Left cardiac atrium (tissue), 4 donors: Measurements from ENCODE around the gene ACOXL. TPM values are rescaled to one million over a fixed set of nuclear protein-coding genes. Genes with fewer than 3 reads are reported as not detected.

Source experiments
- ATAC-seq, 2 donors: fragments of 200-7000 bp; cut with Tn5 transposase; one replicate each; pipeline ENCODE4 v1.9.1; 2020; ENCODE audit warnings: mild to moderate bottlenecking in 2 of 2, moderate library complexity in 2 of 2
- DNase-seq: peaks from one replicate; pipeline ENCODE4 v3.0.0-alpha.2; 2020
- intact Hi-C, 2 donors: fragments of 100-400 bp; cut with DNase I; formaldehyde crosslinking; loops; one replicate each; pipeline versions ENCODE4 v1.14.1 to v1.15.1; 2022 to 2023
- total RNA-seq, 2 donors: library from RNA; stranded (reverse); fragmentation: NEBNext Ultra II Directional; extraction: Animal tissue kit (Norgen Biotek cat#: 25700); gene quantifications; one replicate each; pipeline ENCODE4 v1.2.1, GENCODE V29; 2021
- donor health status: DM: no; HTN: yes; CAD: no.
- donor health status: DM: no; HTN: yes; CAD: no; lungs with severe emphysema.
- donor health status: DM: yes; HTN: yes; CAD: no.
- donor health status: Dilated cardiomyopathy.

The ACOXL gene
- total RNA-seq, 2 donors from 2014 or later, result 0.12 TPM; not detected in 1

DNA sequence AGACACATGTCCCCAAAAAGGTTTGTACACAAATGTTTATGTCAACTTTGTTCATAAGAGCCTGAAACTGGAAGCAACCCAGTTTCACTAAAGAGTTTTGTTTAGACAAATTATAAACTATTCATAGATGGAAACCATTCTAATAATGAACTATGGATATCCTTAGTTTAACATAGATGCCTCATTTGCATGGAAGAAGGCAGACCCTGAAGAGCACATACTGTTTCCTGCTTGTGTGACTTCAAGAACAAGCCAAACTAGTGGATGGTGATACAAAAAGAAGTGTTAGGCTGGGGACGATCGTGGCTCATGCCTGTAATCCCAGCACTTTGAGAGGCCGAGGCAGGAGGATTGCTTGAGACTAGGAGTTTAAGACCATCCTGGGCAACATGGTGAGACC, 48.1 kb downstream of the ACOXL start:
- intact Hi-C loops, result no loop called here
- ATAC-seq, result no peak
- no peak for DNase-seq

DNA sequence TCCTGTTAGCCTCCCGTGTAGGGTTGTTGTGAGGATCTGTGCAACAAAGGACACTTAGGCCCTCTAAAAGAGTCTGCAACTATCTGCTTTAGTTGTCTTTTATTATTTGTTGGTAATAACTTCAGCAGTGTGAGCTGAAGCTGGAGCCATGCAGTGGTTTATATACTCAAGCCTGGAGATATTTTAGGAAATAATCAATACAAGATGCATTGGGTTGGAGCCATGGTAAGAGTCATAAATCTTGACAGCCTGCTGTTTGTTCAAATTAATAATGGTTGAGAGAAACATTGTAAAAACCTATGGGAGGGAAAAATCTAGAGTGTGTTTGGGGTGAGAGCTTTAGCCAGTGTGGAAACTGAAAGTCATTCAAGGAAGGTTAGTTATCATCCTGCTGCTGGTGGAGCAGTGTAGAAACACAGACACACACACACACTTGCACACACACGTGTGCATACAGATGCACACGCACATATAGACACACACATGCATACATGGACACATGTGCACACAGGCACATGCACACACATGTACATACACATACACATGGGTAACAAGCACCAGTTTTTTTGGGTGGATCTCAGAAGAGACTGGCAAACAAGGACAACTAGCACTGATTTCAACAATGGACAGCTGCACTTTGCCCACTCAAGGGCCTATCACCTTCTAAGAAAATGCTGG, 51.0 kb downstream of the ACOXL start:
- ATAC-seq (no peak), DNase-seq (no peak)
- intact Hi-C loops, result no loop called here

GRCh38 chr2:110784047-110784631, 51.8 kb downstream of the ACOXL start:
- no peak for DNase-seq
- intact Hi-C loops, result no loop called here
- no peak for ATAC-seq

DNA sequence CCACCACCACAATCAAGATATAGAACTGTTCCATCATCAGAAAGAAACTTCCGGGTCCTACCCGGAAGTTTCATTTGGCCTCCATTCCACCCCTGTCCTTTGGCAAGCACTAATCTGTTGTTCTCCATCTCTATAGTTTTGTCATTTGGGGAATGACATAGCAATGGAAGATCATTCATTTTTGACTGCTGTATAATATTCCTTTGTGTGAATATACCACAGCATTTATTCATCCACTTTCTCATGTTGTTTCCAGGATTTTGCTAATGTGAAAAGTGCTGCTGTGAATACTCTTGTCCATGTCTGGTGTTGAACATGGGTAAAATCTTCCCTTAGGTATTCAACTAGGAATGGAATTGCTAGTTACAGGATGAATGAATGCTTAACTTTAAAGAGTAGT, 53.1 kb downstream of the ACOXL start:
- ATAC-seq (no peak), DNase-seq (no peak)
- intact Hi-C loops, result no loop called here

DNA sequence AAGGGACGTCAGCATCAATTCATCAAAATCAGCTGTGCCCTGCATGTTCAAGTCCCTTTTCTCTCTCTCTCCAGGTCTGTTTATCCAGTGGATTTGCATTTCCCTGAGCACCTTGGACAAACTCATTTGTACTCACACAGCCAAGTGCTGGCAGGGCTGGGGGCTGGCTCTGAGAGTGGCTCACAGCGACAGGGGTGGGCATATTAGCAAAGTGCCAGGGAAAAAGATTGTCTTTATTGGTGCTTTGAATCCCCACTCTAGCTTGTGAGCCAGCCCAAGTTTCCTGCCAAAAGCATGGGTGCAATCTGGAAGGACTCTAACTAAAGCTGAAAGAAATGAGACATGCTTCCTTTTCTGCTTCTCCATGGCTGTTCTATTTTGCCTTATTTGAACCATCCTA, 56.6 kb downstream of the ACOXL start:
- intact Hi-C loops, result no loop called here
- DNase-seq (no peak), ATAC-seq (no peak)

GRCh38 chr2:110789706-110790105, 57.3 kb downstream of the ACOXL start:
- no peak for ATAC-seq
- intact Hi-C loops, result no loop called here

DNA sequence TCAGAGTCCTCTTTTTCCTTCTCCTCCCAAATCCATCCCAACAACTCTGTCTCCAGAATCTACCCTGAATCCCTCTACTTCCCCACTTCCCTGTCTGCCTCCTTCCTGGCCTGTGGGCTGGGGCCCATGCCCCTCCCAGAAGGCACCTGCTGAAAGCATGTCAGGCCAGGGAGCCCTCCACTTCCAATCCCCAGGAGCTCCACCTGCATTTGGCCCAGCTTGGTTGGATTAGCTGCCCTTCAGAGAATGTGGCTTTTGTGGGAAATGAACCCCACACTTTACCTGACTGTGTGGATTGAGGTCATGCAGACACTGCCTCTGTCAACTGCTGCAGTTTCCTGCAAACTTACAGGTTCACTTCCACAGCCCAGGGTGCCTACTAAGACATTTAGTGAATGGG, 58.5 kb downstream of the ACOXL start:
- no peak for ATAC-seq
- intact Hi-C loops, result no loop called here

More at GRCh38 chr2:110789706-110790105, 57.3 kb downstream of the ACOXL start:
- no peak for DNase-seq

GRCh38 chr2:110791435-110791834, 59.1 kb downstream of the ACOXL start:
- intact Hi-C loops, result no loop called here
- no peak for ATAC-seq

More for the DNA sequence above, 58.5 kb downstream of the ACOXL start:
- DNase-seq, result no peak

DNA sequence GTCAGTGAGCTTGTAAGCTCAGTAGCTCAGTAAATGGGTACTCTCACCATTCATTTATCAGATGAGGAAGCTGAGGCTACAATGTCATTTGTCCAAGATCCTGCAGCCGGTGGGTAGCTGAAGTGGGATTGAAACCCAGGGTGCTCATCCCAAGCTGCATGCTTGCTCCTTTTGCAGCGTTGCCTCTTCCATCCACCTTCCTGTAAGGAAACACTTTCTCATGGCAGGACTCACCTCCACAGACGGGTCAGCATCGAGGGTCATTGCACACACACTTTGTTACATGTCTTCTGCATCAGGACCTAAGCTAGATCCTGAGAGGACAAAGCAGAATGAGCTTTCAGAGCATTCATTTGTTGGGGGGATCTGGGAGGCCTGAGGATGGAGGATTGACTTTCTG, 60.7 kb downstream of the ACOXL start:
- intact Hi-C loops, result no loop called here
- no peak for ATAC-seq
- no peak for DNase-seq

More at GRCh38 chr2:110791435-110791834, 59.1 kb downstream of the ACOXL start:
- no peak for DNase-seq

DNA sequence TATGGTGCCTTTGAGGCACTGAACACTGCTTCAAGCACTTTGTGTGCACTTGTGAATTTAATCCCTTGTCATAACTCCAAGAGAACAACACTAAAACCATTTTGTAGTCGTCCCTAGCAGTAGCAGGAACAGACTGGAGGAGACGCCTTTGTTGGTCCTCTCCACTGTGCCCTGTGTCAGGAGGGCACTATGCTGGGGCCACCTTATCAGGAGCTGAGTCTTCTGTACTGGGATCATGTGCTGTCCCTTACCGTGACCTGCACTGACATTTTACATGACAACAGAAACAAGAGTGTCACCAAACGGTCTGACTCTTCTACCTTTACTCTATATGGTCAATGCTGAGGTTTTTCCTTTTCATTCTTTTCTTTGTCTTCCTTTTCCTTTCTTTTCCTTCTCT, 62.0 kb downstream of the ACOXL start:
- intact Hi-C loops, result no loop called here
- no peak for ATAC-seq
- no peak for DNase-seq

DNA sequence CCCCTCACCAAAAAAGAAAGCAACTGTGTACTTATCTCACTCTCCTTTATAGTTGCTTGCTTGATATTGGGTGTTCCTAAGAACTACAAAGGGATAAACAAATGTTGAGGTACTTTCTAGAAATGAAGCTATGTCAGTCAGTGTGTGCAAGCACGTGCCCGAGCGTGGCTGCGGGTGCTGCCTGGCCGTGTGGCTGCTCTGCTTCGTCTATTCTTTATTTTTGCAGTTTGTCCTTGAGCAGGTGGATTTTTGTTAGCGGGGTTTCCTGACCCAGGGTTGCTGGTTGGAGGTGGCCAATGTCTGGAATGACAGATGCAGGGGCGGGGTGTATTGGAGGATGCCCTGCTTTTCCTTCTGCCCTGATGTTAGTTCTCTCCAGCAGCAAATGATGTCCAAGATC, 62.6 kb downstream of the ACOXL start:
- ATAC-seq (no peak), DNase-seq (no peak)
- intact Hi-C loops, result no loop called here

DNA sequence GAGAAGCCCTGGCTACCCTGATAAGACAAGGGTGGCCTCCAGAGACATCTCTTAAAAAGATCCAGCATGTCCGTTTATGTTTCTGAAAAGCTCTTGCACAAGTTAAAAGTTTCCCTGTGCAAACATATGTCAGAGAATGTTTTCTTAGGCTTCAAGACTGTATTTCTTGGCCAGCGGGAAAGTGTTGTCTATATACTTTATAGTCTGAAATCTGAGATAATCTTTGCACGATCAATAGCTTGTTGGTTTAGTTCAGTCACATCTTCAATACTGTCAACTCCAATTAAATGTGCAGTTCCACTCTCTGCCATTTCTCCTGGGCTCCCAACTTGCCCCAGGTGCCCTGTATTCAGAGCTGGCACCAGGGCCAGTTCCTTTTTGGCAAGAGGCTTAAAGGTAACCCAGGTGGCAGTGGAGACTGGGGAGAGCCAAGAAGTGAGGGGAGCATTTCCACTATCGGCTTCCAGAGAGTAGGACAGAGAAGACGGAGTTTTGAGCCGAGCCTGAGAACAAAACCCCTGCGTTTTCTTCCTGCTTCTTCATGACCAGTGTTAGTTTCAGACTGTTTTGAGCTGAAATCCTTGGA, 64.4 kb downstream of the ACOXL start:
- ATAC-seq (no peak), DNase-seq (no peak)
- intact Hi-C loops, result no loop called here

DNA sequence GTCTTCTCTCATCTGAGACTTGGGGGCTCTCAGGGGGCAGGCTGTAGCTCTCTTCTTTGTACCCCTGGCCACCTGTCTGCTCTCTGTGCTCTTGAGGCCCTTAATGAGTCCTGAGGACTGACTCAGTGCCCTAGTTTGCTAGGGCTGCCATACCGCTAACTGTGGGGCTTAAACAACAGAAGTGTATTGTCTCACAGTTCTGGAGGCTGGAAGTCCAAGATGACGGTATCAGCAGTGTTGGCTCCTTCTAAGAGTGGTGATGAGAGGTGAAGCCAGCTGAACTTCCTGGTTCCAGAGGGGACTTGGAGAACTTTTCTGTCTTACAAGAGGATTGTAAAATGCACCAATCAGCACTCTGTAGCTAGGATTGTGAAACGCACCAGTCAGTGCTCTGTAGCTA, 67.0 kb downstream of the ACOXL start:
- intact Hi-C loops, result no loop called here
- no peak for ATAC-seq
- DNase-seq, result no peak

- ATAC-seq (peak; percentile 54 to 66), DNase-seq (no peak)
- intact Hi-C loops, result no loop called here
These were observed 68.4 kb downstream of the ACOXL start for GRCh38 chr2:110800611-110801402.

- ATAC-seq (no peak), DNase-seq (no peak)
- intact Hi-C loops, result no loop called here
These were observed 70.0 kb downstream of the ACOXL start for GRCh38 chr2:110802208-110802932.

GRCh38 chr2:110804433-110804832, 72.1 kb downstream of the ACOXL start:
- intact Hi-C loops, result no loop called here
- DNase-seq (no peak), ATAC-seq (no peak)

DNA sequence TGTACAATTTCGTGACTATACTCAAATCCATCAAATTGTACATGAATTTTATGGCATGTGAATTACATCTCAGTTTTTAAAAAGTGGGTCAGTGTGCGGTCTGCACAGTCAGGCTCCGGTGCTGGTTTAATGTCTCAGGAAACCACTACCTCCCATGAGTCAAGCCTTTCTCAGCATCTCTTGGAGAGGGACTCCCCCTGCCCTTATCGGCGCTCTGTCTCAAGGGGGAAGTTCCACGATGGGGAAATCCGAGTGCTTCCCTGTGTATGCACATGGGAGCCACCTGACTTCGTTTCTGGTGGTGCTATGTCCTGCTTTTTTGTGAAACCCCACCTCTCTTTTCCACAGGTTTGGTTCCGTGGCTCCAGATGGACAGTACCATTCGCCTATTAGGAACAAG, 72.5 kb downstream of the ACOXL start:
- intact Hi-C loops, result no loop called here
- no peak for DNase-seq
- ATAC-seq, result no peak

GRCh38 chr2:110805894-110806452, 73.6 kb downstream of the ACOXL start:
- no peak for ATAC-seq
- intact Hi-C loops, result no loop called here
- no peak for DNase-seq

GRCh38 chr2:110807522-110807921, 75.1 kb downstream of the ACOXL start:
- DNase-seq, result peak; percentile 31
- peak in 1 of 2 donors; percentile 36 for ATAC-seq
- intact Hi-C loops, result no loop called here
